Aorta (tissue), 5 donors: ENCODE data around the gene LMAN1. TPM values are rescaled to one million over a fixed set of nuclear protein-coding genes. Genes with fewer than 3 reads are reported as not detected.

Experiments used
- ATAC-seq: fragments of 200-7000 bp; cut with Tn5 transposase; one replicate; pipeline ENCODE4 v1.9.1; 2022; ENCODE audit warnings: moderate library complexity; ENCODE audit not compliant: low FRiP score
- DNase-seq, 2 donors: peaks; one replicate each; pipeline ENCODE4 v3.0.0-alpha.2; 2020
- H3K27ac ChIP-seq, 2 donors: one replicate each; pipeline ENCODE4 v1.5.1; 2013; ENCODE audit warnings: low read length in 2 of 2, mild to moderate bottlenecking in 2 of 2, moderate library complexity in 2 of 2, control low read depth in 1 of 2, inconsistent platforms in 1 of 2, low read depth in 1 of 2
- H3K27me3 ChIP-seq, 2 donors: one replicate each; pipeline ENCODE4 v1.6.1; 2013; ENCODE audit warnings: control low read depth in 1 of 2, low read length in 1 of 2, mild to moderate bottlenecking in 1 of 2, moderate library complexity in 1 of 2; ENCODE audit not compliant: insufficient read depth in 2 of 2, control insufficient read depth in 1 of 2
- H3K36me3 ChIP-seq, 2 donors: one replicate each; pipeline ENCODE4 v1.6.1; 2013; ENCODE audit warnings: control low read depth in 1 of 2, low read length in 1 of 2, mild to moderate bottlenecking in 1 of 2; ENCODE audit not compliant: insufficient read depth in 2 of 2, control insufficient read depth in 1 of 2
- H3K4me1 ChIP-seq, 2 donors: one replicate each; pipeline ENCODE4 v1.6.1; 2013; ENCODE audit warnings: low read length in 2 of 2, control low read depth in 1 of 2, mild to moderate bottlenecking in 1 of 2, moderate library complexity in 1 of 2; ENCODE audit not compliant: insufficient read depth in 2 of 2, control insufficient read depth in 1 of 2
- H3K4me3 ChIP-seq, 2 donors: one replicate each; pipeline ENCODE4 v1.5.1; 2013; ENCODE audit warnings: low read length in 2 of 2, control low read depth in 1 of 2, mild to moderate bottlenecking in 1 of 2
- H3K9me3 ChIP-seq: one replicate; pipeline ENCODE4 v1.6.1; 2013; ENCODE audit warnings: mild to moderate bottlenecking, low read length; ENCODE audit not compliant: control insufficient read depth
- WGBS, 2 donors: extraction: QIAGEN DNeasy Blood & Tissue Kit; methylation state at CpG; one replicate each; pipeline ENCODE4 v1.1.7; 2013; 5-methylcytosine and 5-hydroxymethylcytosine counted together
- intact Hi-C, 2 donors: fragments of 100-400 bp; cut with DNase I; formaldehyde crosslinking; loops; one replicate each; pipeline versions ENCODE4 v1.14.2 to v1.15.0; 2022
- polyA plus RNA-seq, 2 donors: library from polyadenylated mRNA; stranded (reverse); fragments of 200-250 nt; gene quantifications; one replicate each; pipeline ENCODE4 v1.2.3, GENCODE V29; 2013
- total RNA-seq, 2 donors: library from RNA; stranded (reverse); fragmentation: NEBNext Ultra II Directional; extraction: Animal tissue kit (Norgen Biotek cat#: 25700); gene quantifications; one replicate each; pipeline ENCODE4 v1.2.1, GENCODE V29; 2021
- donor health status: healthy with polysubstance abuse.
- donor health status: Bipolar disorder and iron deficiency.
- donor health status: DM: no; HTN: no; CAD: no.
- donor health status: DM: no; HTN: no; CAD: no.
- donor health status: DM: yes; HTN: yes; CAD: no.

LMAN1 gene
- total and polyA plus RNA-seq, 4 donors, result 13.8 to 71.8 (median 47.3) TPM

DNA sequence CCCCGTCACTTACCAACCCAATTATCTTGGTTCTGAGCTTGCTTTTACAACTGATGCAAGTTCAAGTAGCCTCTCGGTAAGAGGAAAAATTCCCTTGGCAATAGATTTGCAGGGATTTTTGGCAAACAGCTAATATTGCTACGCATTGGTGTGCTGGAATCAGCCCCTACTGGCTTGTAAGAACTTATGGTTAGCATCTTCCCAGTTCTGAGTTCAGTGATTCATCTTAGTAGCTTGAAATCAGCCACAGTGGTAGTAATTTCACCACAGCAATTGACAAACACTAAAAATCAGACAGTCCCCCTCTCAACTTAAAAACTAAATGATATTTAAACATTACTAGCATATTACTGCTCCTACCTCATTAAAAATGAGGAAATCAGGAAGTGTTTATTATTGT is 79.9 kb downstream of the LMAN1 start:
- H3K27ac ChIP-seq, result no peak overlapping the region
- no peaks in the 10 kb centered on the region for H3K36me3 ChIP-seq
- WGBS, 2 donors, result 64 to 71% methylated on average over 3 of the region's 3 CpGs
- intact Hi-C loops, result no loop called here
- DNase-seq (no peak), ATAC-seq (no peak)
- no peaks in the 10 kb centered on the region for H3K9me3 ChIP-seq
- no peak overlapping the region for H3K4me3 ChIP-seq
- no peaks in the 10 kb centered on the region for H3K4me1 ChIP-seq
- H3K27me3 ChIP-seq, result no peaks in the 10 kb centered on the region

DNA sequence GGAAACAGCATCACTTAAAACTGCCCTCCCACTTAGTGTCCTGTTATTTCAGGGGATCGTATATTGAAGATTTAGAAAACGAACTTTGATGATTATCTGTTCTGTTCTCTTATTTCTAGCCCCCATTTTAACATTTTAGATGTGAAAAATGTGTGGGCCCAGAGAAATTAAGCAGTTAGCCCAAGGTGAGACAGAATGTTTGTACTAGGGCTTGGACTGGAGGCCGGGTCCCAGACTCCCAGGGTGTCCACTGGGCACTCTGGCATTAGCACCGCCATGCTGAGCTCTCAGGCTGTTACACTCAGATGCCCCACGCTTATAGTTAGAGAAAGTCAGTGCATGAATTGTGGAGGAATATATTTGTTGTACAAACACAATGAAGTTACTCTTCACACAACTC is 80.3 kb downstream of the LMAN1 start:
- Histone ChIP-seq H3K4me3 (no peak overlapping the region), H3K9me3 (no peaks in the 10 kb centered on the region), H3K27ac (no peak overlapping the region), H3K27me3 (no peaks in the 10 kb centered on the region), H3K4me1 (no peaks in the 10 kb centered on the region), H3K36me3 (no peaks in the 10 kb centered on the region)
- DNase-seq (no peak), ATAC-seq (no peak)
- intact Hi-C loops, result no loop called here
- 71 to 75% methylated on average over 5 of the region's 5 CpGs for WGBS, 2 donors

Other genes starting within 250 kb of the LMAN1 start
- gene SEC11C, start 219.4 kb downstream of the LMAN1 start, total RNA-seq, result 10 to 100 TPM; 31.8 to 38.1 TPM
- gene SEC11C, start 219.4 kb downstream of the LMAN1 start, polyA plus RNA-seq, result 10 to 100 TPM; 43.1 to 65.7 TPM
- not detected for gene GRP, start 139.1 kb downstream of the LMAN1 start, total RNA-seq
- 10 to 100 TPM in 1 of 2 donors, not detected in 1; 18.3 TPM for gene GRP, start 139.1 kb downstream of the LMAN1 start, polyA plus RNA-seq
- gene RAX, start 85.8 kb downstream of the LMAN1 start, total RNA-seq, result not detected
- not detected for gene RAX, start 85.8 kb downstream of the LMAN1 start, polyA plus RNA-seq
- not detected for gene CPLX4, start 40.6 kb downstream of the LMAN1 start, total RNA-seq
- under 1 TPM in 1 of 2 donors, not detected in 1; 0.38 TPM for gene CPLX4, start 40.6 kb downstream of the LMAN1 start, polyA plus RNA-seq